GM19035 (cell line): ENCODE measurements around the gene MRGPRX3.

ENCODE experiments used
- ATAC-seq: cut with Tn5 transposase; IDR thresholded peaks from one replicate; pipeline ENCODE4 v1.9.1; 2021; ENCODE audit not compliant: unreplicated experiment

Gene MRGPRX3

DNA sequence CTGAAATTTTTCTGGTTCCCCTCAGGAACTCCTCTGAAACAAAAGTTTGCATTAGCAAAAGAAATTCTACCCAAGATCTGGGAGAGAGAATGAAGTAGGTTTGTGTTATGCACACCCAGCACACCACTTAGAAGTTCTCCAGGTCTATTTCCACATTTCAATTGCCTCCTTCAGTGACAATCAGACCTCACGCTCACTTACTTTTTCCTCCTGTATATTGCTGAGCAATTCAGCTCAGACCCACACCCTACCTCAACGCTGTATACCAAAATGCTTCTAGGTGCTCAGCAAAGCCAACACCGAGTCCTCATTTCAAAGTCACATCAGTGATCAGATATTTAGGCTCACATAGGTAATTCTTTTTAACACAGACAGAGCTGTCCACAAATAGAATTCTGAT is 19.2 kb downstream of the MRGPRX3 start:
- ATAC-seq = no peak

DNA sequence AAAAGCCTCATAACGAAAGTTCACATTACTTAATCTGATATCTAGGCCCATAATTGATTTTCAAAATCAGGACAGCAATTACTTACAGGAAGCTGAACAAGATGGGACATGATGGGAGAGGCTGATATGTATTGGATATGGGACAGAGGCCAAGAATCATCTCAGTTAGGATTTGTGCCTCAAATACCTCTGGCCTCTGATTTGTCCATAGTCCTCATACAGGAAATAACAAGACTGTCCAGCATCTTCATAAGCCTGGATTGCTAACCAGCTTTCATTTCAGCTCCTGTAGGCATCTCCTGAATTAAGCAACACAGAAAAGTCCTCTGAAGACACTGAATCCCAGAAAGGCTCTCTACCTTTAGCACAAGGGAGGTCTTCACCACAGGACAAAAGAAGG is 36.0 kb downstream of the MRGPRX3 start:
- ATAC-seq = no peak

DNA sequence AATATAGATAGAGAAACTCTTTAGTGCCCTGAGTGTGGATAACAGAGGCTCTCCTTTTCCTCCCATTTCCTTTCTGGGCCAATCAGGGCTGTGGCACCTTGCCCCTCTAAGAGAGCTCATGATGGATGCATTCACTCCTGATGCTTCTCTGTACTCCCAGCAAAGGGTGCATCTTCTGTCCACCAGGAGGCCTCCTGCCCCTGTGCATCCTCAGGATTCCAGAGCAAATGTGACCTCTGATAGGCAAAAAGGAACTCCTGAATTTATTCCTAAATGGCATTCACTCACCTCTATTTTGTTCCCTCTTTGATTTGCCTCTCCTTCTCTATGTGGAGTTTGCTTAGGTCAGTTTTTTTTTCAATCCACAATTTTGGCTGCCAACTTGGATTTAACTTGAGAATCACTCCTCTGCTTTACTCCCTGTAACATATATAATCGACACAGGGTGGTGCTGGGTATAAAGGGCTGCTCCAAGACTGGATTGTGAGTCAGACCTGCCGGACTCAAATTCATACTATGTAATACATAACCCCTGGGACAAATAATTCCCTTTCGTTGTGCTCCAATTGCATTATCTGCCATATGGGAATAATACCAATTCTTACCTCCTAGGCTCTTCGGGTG is 39.1 kb downstream of the MRGPRX3 start:
- ATAC-seq = no peak

DNA sequence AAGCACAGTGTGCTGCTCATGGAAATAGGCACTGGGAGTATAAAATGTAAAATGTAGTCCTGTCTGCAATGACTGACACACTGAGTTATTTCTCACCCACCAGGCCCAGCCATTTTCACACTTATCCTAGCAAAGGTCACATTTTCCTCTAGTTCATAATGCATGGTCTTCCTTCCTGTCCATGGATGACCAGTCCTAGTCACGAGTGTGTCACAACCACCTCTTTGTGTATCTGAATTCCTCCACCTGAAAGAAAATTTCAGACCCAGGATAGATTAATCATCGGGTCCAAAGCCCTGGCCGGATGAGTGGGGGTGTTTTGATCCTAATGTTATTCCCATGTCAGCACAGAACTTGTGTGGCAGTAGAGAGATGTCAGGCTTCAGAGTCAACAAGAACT is 40.3 kb downstream of the MRGPRX3 start, which contains the start of gene MRGPRX4:
Gene MRGPRX4 (plus strand): TSS at position 172 of the 400 bp plus-strand sequence. CDS start 420 bp downstream, outside the sequence.
- no peak for ATAC-seq

DNA sequence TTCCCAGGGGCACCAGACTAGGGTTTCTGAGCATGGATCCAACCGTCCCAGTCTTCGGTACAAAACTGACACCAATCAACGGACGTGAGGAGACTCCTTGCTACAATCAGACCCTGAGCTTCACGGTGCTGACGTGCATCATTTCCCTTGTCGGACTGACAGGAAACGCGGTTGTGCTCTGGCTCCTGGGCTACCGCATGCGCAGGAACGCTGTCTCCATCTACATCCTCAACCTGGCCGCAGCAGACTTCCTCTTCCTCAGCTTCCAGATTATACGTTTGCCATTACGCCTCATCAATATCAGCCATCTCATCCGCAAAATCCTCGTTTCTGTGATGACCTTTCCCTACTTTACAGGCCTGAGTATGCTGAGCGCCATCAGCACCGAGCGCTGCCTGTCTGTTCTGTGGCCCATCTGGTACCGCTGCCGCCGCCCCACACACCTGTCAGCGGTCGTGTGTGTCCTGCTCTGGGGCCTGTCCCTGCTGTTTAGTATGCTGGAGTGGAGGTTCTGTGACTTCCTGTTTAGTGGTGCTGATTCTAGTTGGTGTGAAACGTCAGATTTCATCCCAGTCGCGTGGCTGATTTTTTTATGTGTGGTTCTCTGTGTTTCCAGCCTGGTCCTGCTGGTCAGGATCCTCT is 41.0 kb downstream of the MRGPRX3 start:
- ATAC-seq = no peak
